IPS-15b (cell line): ENCODE results near the gene TNS3.
A peak's percentile ranks its signal among the peaks of the same experiment; 100 is the strongest.

Experiments used
- H3K27me3 ChIP-seq: one replicate; pipeline ENCODE4 v1.6.1; 2013; ENCODE audit warnings: low read length; ENCODE audit not compliant: control insufficient read depth, insufficient read depth
- H3K36me3 ChIP-seq: one replicate; pipeline ENCODE4 v1.6.1; 2013; ENCODE audit warnings: low read length; ENCODE audit not compliant: control insufficient read depth, insufficient read depth
- H3K4me1 ChIP-seq: one replicate; pipeline ENCODE4 v1.6.1; 2013; ENCODE audit warnings: mild to moderate bottlenecking, low read length; ENCODE audit not compliant: control insufficient read depth, insufficient read depth
- H3K4me3 ChIP-seq: one replicate; pipeline ENCODE4 v1.5.1; 2013; ENCODE audit warnings: low read depth, low read length
- H3K9ac ChIP-seq: one replicate; pipeline ENCODE4 v1.6.1; 2013; ENCODE audit warnings: low read depth, mild to moderate bottlenecking, low read length
- H3K9me3 ChIP-seq: one replicate; pipeline ENCODE4 v1.6.1; 2013; ENCODE audit warnings: mild to moderate bottlenecking, low read length; ENCODE audit not compliant: control insufficient read depth, insufficient read depth

The TNS3 gene

GRCh38 chr7:47484457-47484856, 97.5 kb downstream of the TNS3 start:
- H3K4me1 ChIP-seq: peaks cover 28% of the 10 kb centered on the region

GRCh38 chr7:47483604-47484273, 98.2 kb downstream of the TNS3 start:
- no peak overlapping the region for H3K4me3 ChIP-seq
- H3K4me1 ChIP-seq: peaks cover 26% of the 10 kb centered on the region
- H3K9me3 ChIP-seq: no peaks in the 10 kb centered on the region
- H3K36me3 ChIP-seq: no peaks in the 10 kb centered on the region
- no peak overlapping the region for H3K9ac ChIP-seq
- H3K27me3 ChIP-seq: peaks cover 22% of the 10 kb centered on the region

More at GRCh38 chr7:47484457-47484856, 97.5 kb downstream of the TNS3 start:
- Histone ChIP-seq H3K4me3 (no peak overlapping the region), H3K27me3 (peaks cover 22% of the 10 kb centered on the region), H3K9me3 (no peaks in the 10 kb centered on the region), H3K36me3 (no peaks in the 10 kb centered on the region), H3K9ac (no peak overlapping the region)

- Histone ChIP-seq H3K36me3 (no peaks in the 10 kb centered on the region), H3K4me3 (no peak overlapping the region), H3K4me1 (peaks cover 12% of the 10 kb centered on the region), H3K27me3 (peaks cover 22% of the 10 kb centered on the region), H3K9ac (no peak overlapping the region), H3K9me3 (no peaks in the 10 kb centered on the region)
Measured at GRCh38 chr7:47482013-47482875, 99.7 kb downstream of the TNS3 start.

- H3K27me3 ChIP-seq: peaks cover 22% of the 10 kb centered on the region
- no peak overlapping the region for H3K9ac ChIP-seq
- H3K36me3 ChIP-seq: no peaks in the 10 kb centered on the region
- H3K4me3 ChIP-seq: peak overlapping the region; percentile 30
- no peaks in the 10 kb centered on the region for H3K9me3 ChIP-seq
- peaks cover 11% of the 10 kb centered on the region for H3K4me1 ChIP-seq
Measured at GRCh38 chr7:47481541-47482012, 100.3 kb downstream of the TNS3 start.

- no peak overlapping the region for H3K9ac ChIP-seq
- no peaks in the 10 kb centered on the region for H3K9me3 ChIP-seq
- H3K36me3 ChIP-seq: no peaks in the 10 kb centered on the region
- H3K4me1 ChIP-seq: peaks cover 11% of the 10 kb centered on the region
- H3K27me3 ChIP-seq: peaks cover 22% of the 10 kb centered on the region
- peak overlapping the region; percentile 30 for H3K4me3 ChIP-seq
Measured at GRCh38 chr7:47480576-47481538, 101.1 kb downstream of the TNS3 start.

- no peak overlapping the region for H3K4me3 ChIP-seq
- H3K9me3 ChIP-seq: no peaks in the 10 kb centered on the region
- no peaks in the 10 kb centered on the region for H3K36me3 ChIP-seq
- peaks cover 22% of the 10 kb centered on the region for H3K27me3 ChIP-seq
- peaks cover 13% of the 10 kb centered on the region for H3K4me1 ChIP-seq
- no peak overlapping the region for H3K9ac ChIP-seq
Measured at GRCh38 chr7:47479821-47480575, 101.9 kb downstream of the TNS3 start.

- Histone ChIP-seq H3K4me1 (peaks cover 16% of the 10 kb centered on the region), H3K9ac (no peak overlapping the region)
Measured at GRCh38 chr7:47478926-47479711, 102.8 kb downstream of the TNS3 start.

GRCh38 chr7:47478017-47478344, 103.9 kb downstream of the TNS3 start:
- Histone ChIP-seq H3K9ac (no peak overlapping the region), H3K4me3 (no peak overlapping the region), H3K9me3 (no peaks in the 10 kb centered on the region), H3K27me3 (peaks cover 19% of the 10 kb centered on the region), H3K4me1 (peaks cover 16% of the 10 kb centered on the region), H3K36me3 (no peaks in the 10 kb centered on the region)

More at GRCh38 chr7:47478926-47479711, 102.8 kb downstream of the TNS3 start:
- Histone ChIP-seq H3K9me3 (no peaks in the 10 kb centered on the region), H3K4me3 (no peak overlapping the region), H3K27me3 (peaks cover 22% of the 10 kb centered on the region), H3K36me3 (no peaks in the 10 kb centered on the region)

GRCh38 chr7:47477191-47478016, 104.5 kb downstream of the TNS3 start:
- no peak overlapping the region for H3K9ac ChIP-seq
- no peak overlapping the region for H3K4me3 ChIP-seq
- H3K4me1 ChIP-seq: peaks cover 16% of the 10 kb centered on the region
- H3K36me3 ChIP-seq: no peaks in the 10 kb centered on the region
- H3K27me3 ChIP-seq: peaks cover 13% of the 10 kb centered on the region
- H3K9me3 ChIP-seq: no peaks in the 10 kb centered on the region

- H3K36me3 ChIP-seq: no peaks in the 10 kb centered on the region
- H3K9ac ChIP-seq: no peak overlapping the region
- H3K4me1 ChIP-seq: peaks cover 16% of the 10 kb centered on the region
- no peaks in the 10 kb centered on the region for H3K27me3 ChIP-seq
- no peaks in the 10 kb centered on the region for H3K9me3 ChIP-seq
- H3K4me3 ChIP-seq: no peak overlapping the region
Measured at GRCh38 chr7:47475880-47476227, 106.1 kb downstream of the TNS3 start.
